Measurements from ENCODE around the gene NAB2. TPM values are rescaled to one million over a fixed set of nuclear protein-coding genes. Genes with fewer than 3 reads are reported as not detected.

Gene NAB2
- total and polyA plus RNA-seq, 9 of the 15 experiments (the other 6 are each of a cell fraction or from before 2014, with no cell fraction given), result 0.45 to 40.9 (median 20.4) TPM

DNA sequence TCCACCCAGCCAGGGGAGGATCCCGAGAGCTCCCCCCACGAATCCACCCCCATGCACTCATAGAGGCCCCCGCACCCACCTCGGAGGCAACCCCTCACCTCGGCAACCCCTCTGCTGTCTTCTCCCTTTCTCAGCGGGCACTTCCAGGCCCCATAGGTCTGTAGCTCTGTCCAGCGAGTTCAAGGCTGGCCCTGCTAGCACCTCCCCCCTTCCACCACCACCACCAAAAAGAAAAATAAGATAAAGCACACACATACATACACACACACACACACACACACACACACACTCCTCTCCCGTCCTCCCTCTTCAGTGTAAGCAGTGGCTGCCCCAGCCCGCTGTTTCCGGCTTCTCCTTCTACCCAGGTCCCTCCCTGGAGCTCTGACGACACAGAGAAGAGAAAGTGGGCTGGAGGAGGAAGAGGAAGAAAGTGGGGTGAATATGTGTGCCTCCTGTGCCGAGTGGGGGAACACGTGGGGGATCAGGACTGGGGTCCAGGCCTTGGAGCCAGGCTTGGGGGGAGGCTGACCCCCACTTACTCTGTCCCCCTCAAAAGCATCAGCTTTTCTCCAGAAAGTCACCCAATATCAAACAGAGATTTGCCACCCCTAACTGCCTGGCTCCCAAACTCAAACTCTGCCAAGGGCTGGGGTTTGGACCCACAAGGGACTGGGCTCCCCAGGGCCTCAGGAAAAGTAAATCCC lies 22.3 kb downstream of the NAB2 start, which contains the start of gene STAT6 (continued):
- TF ChIP-seq HOXB6 (CRISPR knock-in tag; IDR thresholded peaks at IDR 0.05; ENCODE audit: borderline replicate concordance), result no peak
- no peak for TF ChIP-seq DIDO1 (tag; IDR thresholded peaks at IDR 0.05; ENCODE audit: low read depth)
- TF ChIP-seq, protein P1, sequence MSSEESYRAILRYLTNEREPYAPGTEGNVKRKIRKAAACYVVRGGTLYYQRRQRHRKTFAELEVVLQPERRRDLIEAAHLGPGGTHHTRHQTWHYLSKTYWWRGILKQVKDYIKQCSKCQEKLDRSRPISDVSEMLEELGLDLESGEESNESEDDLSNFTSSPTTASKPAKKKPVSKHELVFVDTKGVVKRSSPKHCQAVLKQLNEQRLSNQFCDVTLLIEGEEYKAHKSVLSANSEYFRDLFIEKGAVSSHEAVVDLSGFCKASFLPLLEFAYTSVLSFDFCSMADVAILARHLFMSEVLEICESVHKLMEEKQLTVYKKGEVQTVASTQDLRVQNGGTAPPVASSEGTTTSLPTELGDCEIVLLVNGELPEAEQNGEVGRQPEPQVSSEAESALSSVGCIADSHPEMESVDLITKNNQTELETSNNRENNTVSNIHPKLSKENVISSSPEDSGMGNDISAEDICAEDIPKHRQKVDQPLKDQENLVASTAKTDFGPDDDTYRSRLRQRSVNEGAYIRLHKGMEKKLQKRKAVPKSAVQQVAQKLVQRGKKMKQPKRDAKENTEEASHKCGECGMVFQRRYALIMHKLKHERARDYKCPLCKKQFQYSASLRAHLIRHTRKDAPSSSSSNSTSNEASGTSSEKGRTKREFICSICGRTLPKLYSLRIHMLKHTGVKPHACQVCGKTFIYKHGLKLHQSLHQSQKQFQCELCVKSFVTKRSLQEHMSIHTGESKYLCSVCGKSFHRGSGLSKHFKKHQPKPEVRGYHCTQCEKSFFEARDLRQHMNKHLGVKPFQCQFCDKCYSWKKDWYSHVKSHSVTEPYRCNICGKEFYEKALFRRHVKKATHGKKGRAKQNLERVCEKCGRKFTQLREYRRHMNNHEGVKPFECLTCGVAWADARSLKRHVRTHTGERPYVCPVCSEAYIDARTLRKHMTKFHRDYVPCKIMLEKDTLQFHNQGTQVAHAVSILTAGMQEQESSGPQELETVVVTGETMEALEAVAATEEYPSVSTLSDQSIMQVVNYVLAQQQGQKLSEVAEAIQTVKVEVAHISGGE (CRISPR knock-in tag; IDR thresholded peaks at IDR 0.05), result 0 out of 6 replicates have a peak, but pooled peaks of 1 of the 3 experiments have one; percentile 10
- no peak for TF ChIP-seq ZNF707 (CRISPR knock-in tag; conservative IDR thresholded peaks at IDR 0.05)
- no peak for TF ChIP-seq SREBF2 (CRISPR knock-in tag; IDR thresholded peaks at IDR 0.05)
- peak; percentile 61; the same call in 1 of the 2 replicates for TF ChIP-seq ZBED1 (IDR thresholded peaks at IDR 0.05)
- TF ChIP-seq, protein P2, sequence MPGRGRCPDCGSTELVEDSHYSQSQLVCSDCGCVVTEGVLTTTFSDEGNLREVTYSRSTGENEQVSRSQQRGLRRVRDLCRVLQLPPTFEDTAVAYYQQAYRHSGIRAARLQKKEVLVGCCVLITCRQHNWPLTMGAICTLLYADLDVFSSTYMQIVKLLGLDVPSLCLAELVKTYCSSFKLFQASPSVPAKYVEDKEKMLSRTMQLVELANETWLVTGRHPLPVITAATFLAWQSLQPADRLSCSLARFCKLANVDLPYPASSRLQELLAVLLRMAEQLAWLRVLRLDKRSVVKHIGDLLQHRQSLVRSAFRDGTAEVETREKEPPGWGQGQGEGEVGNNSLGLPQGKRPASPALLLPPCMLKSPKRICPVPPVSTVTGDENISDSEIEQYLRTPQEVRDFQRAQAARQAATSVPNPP (IDR thresholded peaks at IDR 0.05; ENCODE audit: borderline replicate concordance, insufficient read depth, insufficient read length), result no peak
- no peak for TF ChIP-seq SMAD2 (IDR thresholded peaks at IDR 0.05; ENCODE audit: low read depth, low read length)
- TF ChIP-seq EWSR1 (IDR thresholded peaks at IDR 0.05; ENCODE audit: borderline replicate concordance, low read depth, partially characterized antibody), result no peak
- peak; percentile 88 for TF ChIP-seq OTX1 (CRISPR knock-in tag; IDR thresholded peaks at IDR 0.05)
- no peak for TF ChIP-seq ZNF408 (CRISPR knock-in tag; IDR thresholded peaks at IDR 0.05; ENCODE audit: low read depth)
- no peak for TF ChIP-seq MAX (CRISPR knock-in tag; IDR thresholded peaks at IDR 0.05)
- TF ChIP-seq, protein P3, sequence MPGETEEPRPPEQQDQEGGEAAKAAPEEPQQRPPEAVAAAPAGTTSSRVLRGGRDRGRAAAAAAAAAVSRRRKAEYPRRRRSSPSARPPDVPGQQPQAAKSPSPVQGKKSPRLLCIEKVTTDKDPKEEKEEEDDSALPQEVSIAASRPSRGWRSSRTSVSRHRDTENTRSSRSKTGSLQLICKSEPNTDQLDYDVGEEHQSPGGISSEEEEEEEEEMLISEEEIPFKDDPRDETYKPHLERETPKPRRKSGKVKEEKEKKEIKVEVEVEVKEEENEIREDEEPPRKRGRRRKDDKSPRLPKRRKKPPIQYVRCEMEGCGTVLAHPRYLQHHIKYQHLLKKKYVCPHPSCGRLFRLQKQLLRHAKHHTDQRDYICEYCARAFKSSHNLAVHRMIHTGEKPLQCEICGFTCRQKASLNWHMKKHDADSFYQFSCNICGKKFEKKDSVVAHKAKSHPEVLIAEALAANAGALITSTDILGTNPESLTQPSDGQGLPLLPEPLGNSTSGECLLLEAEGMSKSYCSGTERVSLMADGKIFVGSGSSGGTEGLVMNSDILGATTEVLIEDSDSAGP (CRISPR knock-in tag; IDR thresholded peaks at IDR 0.05), result no peak
- TF ChIP-seq HNRNPUL1 (IDR thresholded peaks at IDR 0.05; ENCODE audit: low read length), result no peak
- TF ChIP-seq ZNF184 (CRISPR knock-in tag; IDR thresholded peaks at IDR 0.05), result no peak
- TF ChIP-seq, protein P4, sequence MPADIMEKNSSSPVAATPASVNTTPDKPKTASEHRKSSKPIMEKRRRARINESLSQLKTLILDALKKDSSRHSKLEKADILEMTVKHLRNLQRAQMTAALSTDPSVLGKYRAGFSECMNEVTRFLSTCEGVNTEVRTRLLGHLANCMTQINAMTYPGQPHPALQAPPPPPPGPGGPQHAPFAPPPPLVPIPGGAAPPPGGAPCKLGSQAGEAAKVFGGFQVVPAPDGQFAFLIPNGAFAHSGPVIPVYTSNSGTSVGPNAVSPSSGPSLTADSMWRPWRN (IDR thresholded peaks at IDR 0.05; ENCODE audit: low read depth), result no peak
- no peak for TF ChIP-seq KAT8 (IDR thresholded peaks at IDR 0.05; ENCODE audit: low read depth)
- TF ChIP-seq KLF16 (IDR thresholded peaks at IDR 0.05), result no peak
- no peak for TF ChIP-seq TCFL5 (CRISPR knock-in tag; conservative IDR thresholded peaks at IDR 0.05)
- no peak for TF ChIP-seq ILF3 (IDR thresholded peaks at IDR 0.05; ENCODE audit: borderline replicate concordance)
- TF ChIP-seq KLF10 (CRISPR knock-in tag; IDR thresholded peaks at IDR 0.05), result no peak
- TF ChIP-seq TGIF2 (CRISPR knock-in tag; IDR thresholded peaks at IDR 0.05), result no peak

All from K562 (cell line).